CD8-positive, alpha-beta memory T cell (primary cell): ENCODE measurements around the gene MRPL37. TPM values are rescaled to one million over a fixed set of nuclear protein-coding genes. Genes with fewer than 3 reads are reported as not detected.

ENCODE experiments used
- CTCF ChIA-PET: fragments of 350-600 bp; sonication (Branson Sonifier 250); formaldehyde crosslinking; loops from one replicate; lab custom pipeline; 2021; ENCODE audit warnings: antibody characterized with exemption; lab: Charles Lee
- POLR2A ChIA-PET: fragments of 350-600 bp; sonication (Branson Sonifier 250); formaldehyde crosslinking; loops from one replicate; lab custom pipeline; 2021; ENCODE audit warnings: antibody characterized with exemption; lab: Charles Lee
- DNase-seq, 5 donors: peaks; one replicate each; pipeline versions ENCODE4 v3.0.0 to v3.0.0-alpha.2; 2020 to 2022; ENCODE audit warnings: mixed read lengths in 1 of 5
- H3K27ac ChIP-seq: one replicate; pipeline ENCODE4 v1.7.0; 2013; ENCODE audit warnings: low read depth, mild to moderate bottlenecking, low read length, moderate library complexity
- H3K27me3 ChIP-seq: 2 replicates; pipeline ENCODE4 v1.7.0; 2013; ENCODE audit warnings: low read length, mild to moderate bottlenecking; ENCODE audit not compliant: insufficient read depth, poor library complexity, severe bottlenecking
- H3K36me3 ChIP-seq: 2 replicates; pipeline ENCODE4 v1.7.0; 2013; ENCODE audit warnings: mild to moderate bottlenecking, low read length, moderate library complexity; ENCODE audit not compliant: insufficient read depth
- H3K4me1 ChIP-seq: 2 replicates; pipeline ENCODE4 v1.7.0; 2013; ENCODE audit warnings: mild to moderate bottlenecking, low read length, moderate library complexity; ENCODE audit not compliant: insufficient read depth
- H3K4me3 ChIP-seq: 2 replicates; pipeline ENCODE4 v1.7.0; 2013; ENCODE audit warnings: mild to moderate bottlenecking, low read length
- H3K9me3 ChIP-seq: 2 replicates; pipeline ENCODE4 v1.7.0; 2013; ENCODE audit warnings: mild to moderate bottlenecking, low read length
- H3K27ac Mint-ChIP-seq, 8 donors: one replicate each; pipeline ENCODE4 v1.8.0; 2020 to 2021; ENCODE audit warnings: mixed read lengths in 8 of 8, mild to moderate bottlenecking in 6 of 8, inconsistent platforms in 3 of 8, moderate library complexity in 3 of 8
- H3K27me3 Mint-ChIP-seq, 2 donors: one replicate each; pipeline ENCODE4 v1.8.0; 2020 to 2021; ENCODE audit warnings: mixed read lengths in 2 of 2, mild to moderate bottlenecking in 1 of 2, moderate library complexity in 1 of 2
- H3K36me3 Mint-ChIP-seq, 3 donors: one replicate each; pipeline ENCODE4 v1.8.0; 2020 to 2021; ENCODE audit warnings: mixed read lengths in 3 of 3, inconsistent platforms in 1 of 3, mild to moderate bottlenecking in 1 of 3
- H3K4me1 Mint-ChIP-seq, 3 donors: one replicate each; pipeline ENCODE4 v1.8.0; 2020 to 2021; ENCODE audit warnings: mixed read lengths in 3 of 3, inconsistent platforms in 1 of 3, mild to moderate bottlenecking in 1 of 3
- H3K4me3 Mint-ChIP-seq, 7 donors: one replicate each; pipeline ENCODE4 v1.8.0; 2020 to 2021; ENCODE audit warnings: mixed read lengths in 7 of 7, mild to moderate bottlenecking in 6 of 7, moderate library complexity in 4 of 7, inconsistent platforms in 2 of 7
- H3K9me3 Mint-ChIP-seq, 5 donors: one replicate each; pipeline ENCODE4 v1.8.0; 2020 to 2022; ENCODE audit warnings: mixed read lengths in 5 of 5, mild to moderate bottlenecking in 3 of 5, moderate library complexity in 2 of 5, inconsistent platforms in 1 of 5
- polyA plus RNA-seq: library from polyadenylated mRNA; unstranded; fragments of 300-500 nt; fragmentation: Illumina TruSeq; gene quantifications from one replicate; pipeline ENCODE4 v1.2.3, GENCODE V29; 2021
- total RNA-seq, 2 experiments: library from RNA; stranded (reverse); gene quantifications; one replicate each; pipeline ENCODE4 v1.2.3, GENCODE V29; 2021

MRPL37 gene
- total and polyA plus RNA-seq, 3 experiments from 2014 or later = 58.8 to 229 (median 226) TPM

DNA sequence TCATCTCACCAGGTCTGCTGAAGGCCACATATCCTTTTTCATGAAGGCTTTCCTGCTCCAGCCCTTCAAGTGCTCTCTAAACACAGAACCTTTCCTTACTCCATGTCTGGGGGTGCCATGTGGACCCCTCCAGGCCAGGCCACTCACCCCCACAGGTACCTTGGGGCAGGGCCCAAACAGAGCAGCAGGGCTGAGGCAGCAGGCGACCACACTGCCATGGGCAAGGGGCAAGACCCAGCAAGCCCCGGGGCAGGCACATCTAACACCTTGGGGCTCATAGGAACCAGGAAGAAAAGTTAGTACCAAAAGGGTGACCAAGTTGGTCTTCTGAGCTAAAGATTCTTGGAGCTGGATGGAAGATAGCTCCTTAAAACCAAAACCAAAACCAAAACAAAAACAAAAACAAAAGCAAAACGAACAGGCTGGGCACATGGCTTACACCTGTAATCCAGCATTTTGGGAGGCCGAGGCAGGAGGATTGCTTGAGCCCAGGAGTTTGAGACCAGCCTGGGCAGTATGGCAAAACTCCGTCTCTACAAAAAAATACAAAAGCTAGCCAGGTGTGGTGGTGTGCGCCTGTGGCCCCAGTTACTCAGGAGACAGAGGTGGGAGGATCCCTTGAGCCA, 63.7 kb downstream of the MRPL37 start:
- H3K4me1 ChIP-seq = no peaks in the 10 kb centered on the region
- Mint-ChIP-seq H3K4me1 (peaks cover 14 to 28% (median 25%) of the 10 kb centered on the region in 3 donors), H3K36me3 (peaks cover 0 to 26% (median 0%) of the 10 kb centered on the region in 3 donors), H3K27me3 (no peaks in the 10 kb centered on the region), H3K27ac (peak overlapping the region in 7 of 8 donors; percentile 12 to 47 (median 17)), H3K4me3 (no peak overlapping the region), H3K9me3 (no peaks in the 10 kb centered on the region)
- no peaks in the 10 kb centered on the region for H3K27me3 ChIP-seq
- H3K4me3 ChIP-seq = no peak overlapping the region
- CTCF ChIA-PET = no interaction called here
- no peaks in the 10 kb centered on the region for H3K9me3 ChIP-seq
- no peak for DNase-seq
- H3K36me3 ChIP-seq = no peaks in the 10 kb centered on the region
- POLR2A ChIA-PET = interaction anchor here (0.7 kb wide), 1 partner anchor 42 kb away, joined by 3 read pairs; no protein-coding TSS in a partner anchor
- H3K27ac ChIP-seq = no peak overlapping the region

DNA sequence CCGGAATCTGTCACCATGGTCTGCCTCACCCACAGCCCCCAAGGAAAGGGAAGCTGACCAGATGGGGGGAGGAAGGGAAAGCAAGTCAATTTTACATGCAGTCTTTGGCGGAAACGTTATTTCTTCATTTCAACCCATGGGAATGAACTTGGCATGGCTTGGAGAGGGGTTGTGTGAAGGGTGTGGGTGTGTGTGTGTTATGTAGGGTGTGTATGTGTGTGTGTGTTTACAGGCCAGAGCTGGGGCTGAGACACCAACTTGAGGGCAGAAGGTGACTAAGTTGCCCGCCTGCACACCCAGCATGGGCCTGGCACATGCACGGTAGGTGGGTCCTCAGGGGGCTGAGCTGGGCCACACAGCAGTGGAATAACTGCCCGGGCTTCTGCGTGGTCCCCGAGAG, 65.2 kb downstream of the MRPL37 start:
- H3K27me3 Mint-ChIP-seq = no peaks in the 10 kb centered on the region
- ChIA-PET POLR2A (no interaction called here), CTCF (no interaction called here)
- Histone ChIP-seq H3K4me1 (no peaks in the 10 kb centered on the region), H3K4me3 (no peak overlapping the region), H3K9me3 (no peaks in the 10 kb centered on the region), H3K27me3 (no peaks in the 10 kb centered on the region), H3K27ac (no peak overlapping the region), H3K36me3 (no peaks in the 10 kb centered on the region)
- H3K27ac Mint-ChIP-seq = peak overlapping the region in 1 of 8 donors; percentile 78
- DNase-seq = no peak
- peaks cover 10 to 34% (median 34%) of the 10 kb centered on the region in 3 donors for H3K4me1 Mint-ChIP-seq
- H3K9me3 Mint-ChIP-seq = no peaks in the 10 kb centered on the region
- H3K36me3 Mint-ChIP-seq = peaks cover 0 to 21% (median 0%) of the 10 kb centered on the region in 3 donors
- no peak overlapping the region for H3K4me3 Mint-ChIP-seq

- H3K4me1 ChIP-seq = no peaks in the 10 kb centered on the region
- H3K27me3 ChIP-seq = no peaks in the 10 kb centered on the region
- H3K9me3 ChIP-seq = no peaks in the 10 kb centered on the region
- H3K27ac ChIP-seq = no peak overlapping the region
- H3K27ac Mint-ChIP-seq = peak overlapping the region in 1 of 8 donors; percentile 83
- ChIA-PET CTCF (no interaction called here), POLR2A (no interaction called here)
- no peaks in the 10 kb centered on the region for H3K27me3 Mint-ChIP-seq
- H3K36me3 ChIP-seq = no peaks in the 10 kb centered on the region
- H3K4me3 Mint-ChIP-seq = no peak overlapping the region
- peaks cover 0 to 18% (median 0%) of the 10 kb centered on the region in 3 donors for H3K36me3 Mint-ChIP-seq
- H3K4me3 ChIP-seq = no peak overlapping the region
- no peak for DNase-seq
- H3K4me1 Mint-ChIP-seq = peaks cover 10 to 38% (median 36%) of the 10 kb centered on the region in 3 donors
- H3K9me3 Mint-ChIP-seq = no peaks in the 10 kb centered on the region
These were observed 65.7 kb downstream of the MRPL37 start for GRCh38 chr1:54265659-54266058.

GRCh38 chr1:54266195-54266594, 66.2 kb downstream of the MRPL37 start:
- Mint-ChIP-seq H3K9me3 (no peaks in the 10 kb centered on the region), H3K4me3 (no peak overlapping the region), H3K36me3 (peaks cover 0 to 18% (median 0%) of the 10 kb centered on the region in 3 donors), H3K27ac (no peak overlapping the region), H3K4me1 (peaks cover 10 to 38% (median 34%) of the 10 kb centered on the region in 3 donors), H3K27me3 (no peaks in the 10 kb centered on the region)
- POLR2A ChIA-PET = no interaction called here
- CTCF ChIA-PET = no interaction called here
- Histone ChIP-seq H3K27ac (no peak overlapping the region), H3K4me3 (no peak overlapping the region), H3K36me3 (no peaks in the 10 kb centered on the region), H3K9me3 (no peaks in the 10 kb centered on the region), H3K4me1 (no peaks in the 10 kb centered on the region), H3K27me3 (no peaks in the 10 kb centered on the region)
- DNase-seq = no peak

DNA sequence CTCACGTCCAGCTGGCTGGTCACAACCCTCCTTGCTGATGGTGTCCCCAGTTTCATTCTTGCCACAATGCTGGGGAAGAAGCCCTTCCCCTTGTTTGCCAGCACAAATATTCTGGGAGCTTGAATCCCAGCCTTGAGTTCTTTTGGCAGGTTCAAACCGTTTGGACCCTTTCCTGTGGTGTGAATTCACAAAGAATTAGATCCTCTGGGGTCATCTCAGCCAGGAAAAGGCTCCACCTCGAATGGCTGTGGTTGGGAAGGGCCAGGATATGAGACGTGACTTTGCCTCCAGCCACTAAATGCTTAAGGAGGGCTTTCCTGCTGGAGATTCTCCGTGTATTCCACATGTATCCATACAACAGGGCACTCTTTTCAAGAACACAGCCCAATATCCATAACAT, 66.9 kb downstream of the MRPL37 start:
- CTCF ChIA-PET = no interaction called here
- no peak overlapping the region for H3K4me3 Mint-ChIP-seq
- H3K4me1 Mint-ChIP-seq = peaks cover 10 to 38% (median 36%) of the 10 kb centered on the region in 3 donors
- H3K9me3 Mint-ChIP-seq = no peaks in the 10 kb centered on the region
- no peaks in the 10 kb centered on the region for H3K27me3 Mint-ChIP-seq
- DNase-seq = no peak
- POLR2A ChIA-PET = interaction anchor here (0.6 kb wide), 1 partner anchor 29 kb away, joined by 3 read pairs; no protein-coding TSS in a partner anchor
- no peak overlapping the region for H3K4me3 ChIP-seq
- no peaks in the 10 kb centered on the region for H3K9me3 ChIP-seq
- peaks cover 0 to 20% (median 0%) of the 10 kb centered on the region in 3 donors for H3K36me3 Mint-ChIP-seq
- no peaks in the 10 kb centered on the region for H3K27me3 ChIP-seq
- H3K4me1 ChIP-seq = no peaks in the 10 kb centered on the region
- H3K27ac ChIP-seq = no peak overlapping the region
- H3K27ac Mint-ChIP-seq = no peak overlapping the region
- H3K36me3 ChIP-seq = no peaks in the 10 kb centered on the region

Other genes starting within 250 kb of the MRPL37 start
- gene LDLRAD1, start 182.0 kb upstream of the MRPL37 start, total RNA-seq = not detected
- not detected for gene LDLRAD1, start 182.0 kb upstream of the MRPL37 start, polyA plus RNA-seq
- gene TMEM59, start 147.0 kb upstream of the MRPL37 start, total RNA-seq = 100 to 1,000 TPM; 140 to 149 TPM
- 580 TPM for gene TMEM59, start 147.0 kb upstream of the MRPL37 start, polyA plus RNA-seq
- 10 to 100 TPM; 10.9 to 11.4 TPM for gene TCEANC2, start 146.6 kb upstream of the MRPL37 start, total RNA-seq
- 6.1 TPM for gene TCEANC2, start 146.6 kb upstream of the MRPL37 start, polyA plus RNA-seq
- not detected for gene CDCP2, start 47.2 kb upstream of the MRPL37 start, total RNA-seq
- gene CDCP2, start 47.2 kb upstream of the MRPL37 start, polyA plus RNA-seq = not detected
- 10 to 100 TPM; 11.8 to 13.9 TPM for gene CYB5RL, start 137 bp upstream of the MRPL37 start, total RNA-seq
- gene CYB5RL, start 137 bp upstream of the MRPL37 start, polyA plus RNA-seq = 3.7 TPM
- 10 to 100 TPM; 41.6 to 52.7 TPM for gene SSBP3, start 206.2 kb downstream of the MRPL37 start, total RNA-seq
- gene SSBP3, start 206.2 kb downstream of the MRPL37 start, polyA plus RNA-seq = 17.6 TPM